Liver (tissue), 9 donors: ENCODE measurements around the gene LRRC4B. TPM values are rescaled to one million over a fixed set of nuclear protein-coding genes. Genes with fewer than 3 reads are reported as not detected.
"Not testable (repeated sequence)": the region's sequence is repeated elsewhere in the genome, so short reads cannot be mapped to it uniquely, and the experiment has no call there.

Source experiments
- DNase-seq: peaks from one replicate; pipeline ENCODE4 v3.0.0-alpha.2; 2017; ENCODE audit warnings: low spot score
- H3K27ac ChIP-seq, 2 donors: one replicate each; pipeline ENCODE4 v1.7.0; 2013; ENCODE audit warnings: inconsistent platforms in 2 of 2, low read length in 2 of 2, control low read depth in 1 of 2, low read depth in 1 of 2, mild to moderate bottlenecking in 1 of 2
- H3K27me3 ChIP-seq, 4 donors: one replicate each; pipeline versions ENCODE4 v1.6.1 to v1.7.0; 2013; ENCODE audit warnings: low read length in 3 of 4, inconsistent platforms in 1 of 4, mild to moderate bottlenecking in 1 of 4, moderate library complexity in 1 of 4; ENCODE audit not compliant: control insufficient read depth in 4 of 4, insufficient read depth in 4 of 4
- H3K36me3 ChIP-seq, 4 donors: one replicate each; pipeline versions ENCODE4 v1.6.1 to v1.7.0; 2013; ENCODE audit warnings: low read length in 3 of 4, mild to moderate bottlenecking in 3 of 4, low read depth in 1 of 4, moderate library complexity in 1 of 4; ENCODE audit not compliant: control insufficient read depth in 4 of 4, insufficient read depth in 3 of 4
- H3K4me1 ChIP-seq, 4 donors: one replicate each; pipeline versions ENCODE4 v1.6.1 to v1.7.0; 2013; ENCODE audit warnings: low read length in 3 of 4, mild to moderate bottlenecking in 3 of 4, moderate library complexity in 1 of 4; ENCODE audit not compliant: control insufficient read depth in 4 of 4, insufficient read depth in 4 of 4
- H3K4me3 ChIP-seq, 3 donors: one replicate each; pipeline versions ENCODE4 v1.6.1 to v1.7.0; 2013; ENCODE audit warnings: low read length in 3 of 3, control low read depth in 1 of 3, low read depth in 1 of 3, mild to moderate bottlenecking in 1 of 3
- H3K9ac ChIP-seq, 2 donors: one replicate each; pipeline ENCODE4 v1.7.0; 2013; ENCODE audit warnings: low read length in 2 of 2, mild to moderate bottlenecking in 2 of 2, moderate library complexity in 2 of 2, control low read depth in 1 of 2, low read depth in 1 of 2
- H3K9me3 ChIP-seq, 4 donors: one replicate each; pipeline versions ENCODE4 v1.6.1 to v1.7.0; 2013; ENCODE audit warnings: low read length in 3 of 4; ENCODE audit not compliant: control insufficient read depth in 4 of 4
- CTCF ChIP-seq: fragments of 150-350 bp; IDR thresholded peaks from 2 replicates; pipeline ENCODE4 v1.5.1; 2017; ENCODE audit warnings: improper control_type of control experiment, low read depth, low read length; ENCODE audit not compliant: missing input control
- EGR1 ChIP-seq, 2 donors: IDR thresholded peaks; 2 replicates each; pipeline ENCODE4 v1.6.1; 2016 to 2018; ENCODE audit warnings: antibody characterized with exemption in 2 of 2, low read depth in 2 of 2
- FOXA1 ChIP-seq: IDR thresholded peaks from 2 replicates; pipeline ENCODE4 v1.6.1; 2016; ENCODE audit warnings: antibody characterized with exemption
- FOXA2 ChIP-seq: IDR thresholded peaks from 2 replicates; pipeline ENCODE4 v1.6.1; 2016; ENCODE audit warnings: antibody characterized with exemption
- GABPA ChIP-seq, 2 donors: IDR thresholded peaks in 1 of 2; conservative IDR thresholded peaks in 1 of 2; 2 replicates each; pipeline ENCODE4 v1.6.1; 2016; ENCODE audit warnings: antibody characterized with exemption in 2 of 2, mild to moderate bottlenecking in 1 of 2, moderate library complexity in 1 of 2
- HNF4A ChIP-seq, 2 donors: conservative IDR thresholded peaks; 2 replicates each; pipeline ENCODE4 v1.6.1; 2016; ENCODE audit warnings: antibody characterized with exemption in 2 of 2, mild to moderate bottlenecking in 2 of 2
- JUND ChIP-seq, 2 donors: IDR thresholded peaks; 2 replicates each; pipeline ENCODE4 v1.6.1; 2016; ENCODE audit warnings: antibody characterized with exemption in 2 of 2
- RAD21 ChIP-seq, 2 donors: IDR thresholded peaks; 2 replicates each; pipeline ENCODE4 v1.6.1; 2016; ENCODE audit warnings: antibody characterized with exemption in 2 of 2, mild to moderate bottlenecking in 2 of 2
- RXRA ChIP-seq, 2 donors: IDR thresholded peaks; 2 replicates each; pipeline ENCODE4 v1.6.1; 2017 to 2018; ENCODE audit warnings: antibody characterized with exemption in 2 of 2, mild to moderate bottlenecking in 1 of 2
- SP1 ChIP-seq: IDR thresholded peaks from 2 replicates; pipeline ENCODE4 v1.6.1; 2018; ENCODE audit warnings: antibody characterized with exemption, mild to moderate bottlenecking
- TAF1 ChIP-seq: conservative IDR thresholded peaks from 2 replicates; pipeline ENCODE4 v1.6.1; 2016; ENCODE audit warnings: antibody characterized with exemption, mild to moderate bottlenecking
- YY1 ChIP-seq: IDR thresholded peaks from 2 replicates; pipeline ENCODE4 v1.6.1; 2016; ENCODE audit warnings: antibody characterized with exemption, mild to moderate bottlenecking
- WGBS: extraction: QIAGEN DNeasy Blood & Tissue Kit; methylation state at CpG from one replicate; pipeline ENCODE4 v1.1.7; 2013; 5-methylcytosine and 5-hydroxymethylcytosine counted together
- polyA plus RNA-seq, 2 donors: library from polyadenylated mRNA; stranded (reverse) in 1 of 2; unstranded in 1 of 2; fragments of 200-250 nt in 1 of 2; fragments of >200 nt in 1 of 2; fragmentation: Nextera tagmentation in 1 of 2; extraction: Ambion mirVana in 1 of 2; gene quantifications; one replicate each; pipeline versions ENCODE4 v1.2.1 to v1.2.3, GENCODE V29; 2013 to 2015
- total RNA-seq, 2 donors: library from RNA; depleted of rRNA; stranded (reverse); fragments of >200 nt; gene quantifications; one replicate each; pipeline ENCODE4 v1.2.3, GENCODE V29; 2014
- TF ChIP-seq, protein P1 (sequence below): IDR thresholded peaks from 2 replicates; pipeline ENCODE4 v1.6.1; 2016; ENCODE audit warnings: antibody characterized with exemption
- TF ChIP-seq, protein P2 (sequence below): IDR thresholded peaks from 2 replicates; pipeline ENCODE4 v1.6.1; 2016; ENCODE audit warnings: antibody characterized with exemption, mild to moderate bottlenecking
- TF ChIP-seq, protein P3 (sequence below): IDR thresholded peaks from 2 replicates; pipeline ENCODE4 v1.6.1; 2016; ENCODE audit warnings: antibody characterized with exemption
- donor health status: healthy.
- donor health status: healthy.
- donor health status: healthy.
- donor health status: healthy.
- donor health status: healthy.

LRRC4B gene
- total and polyA plus RNA-seq, 4 donors = 0.11 to 1.1 (median 0.79) TPM

- no peak overlapping the region for H3K27ac ChIP-seq
- H3K9ac ChIP-seq = no peak overlapping the region
- no peaks in the 10 kb centered on the region for H3K4me1 ChIP-seq
- no peak for TF ChIP-seq TAF1
- TF ChIP-seq HNF4A (conservative IDR thresholded peaks at IDR 0.05) = no peak
- no peak for TF ChIP-seq JUND (IDR thresholded peaks at IDR 0.05)
- TF ChIP-seq RXRA (IDR thresholded peaks at IDR 0.05) = no peak
- TF ChIP-seq GABPA (IDR thresholded peaks at IDR 0.05 in 1 of 2, conservative IDR thresholded peaks at IDR 0.05 in 1 of 2) = no peak
- TF ChIP-seq, protein P1, sequence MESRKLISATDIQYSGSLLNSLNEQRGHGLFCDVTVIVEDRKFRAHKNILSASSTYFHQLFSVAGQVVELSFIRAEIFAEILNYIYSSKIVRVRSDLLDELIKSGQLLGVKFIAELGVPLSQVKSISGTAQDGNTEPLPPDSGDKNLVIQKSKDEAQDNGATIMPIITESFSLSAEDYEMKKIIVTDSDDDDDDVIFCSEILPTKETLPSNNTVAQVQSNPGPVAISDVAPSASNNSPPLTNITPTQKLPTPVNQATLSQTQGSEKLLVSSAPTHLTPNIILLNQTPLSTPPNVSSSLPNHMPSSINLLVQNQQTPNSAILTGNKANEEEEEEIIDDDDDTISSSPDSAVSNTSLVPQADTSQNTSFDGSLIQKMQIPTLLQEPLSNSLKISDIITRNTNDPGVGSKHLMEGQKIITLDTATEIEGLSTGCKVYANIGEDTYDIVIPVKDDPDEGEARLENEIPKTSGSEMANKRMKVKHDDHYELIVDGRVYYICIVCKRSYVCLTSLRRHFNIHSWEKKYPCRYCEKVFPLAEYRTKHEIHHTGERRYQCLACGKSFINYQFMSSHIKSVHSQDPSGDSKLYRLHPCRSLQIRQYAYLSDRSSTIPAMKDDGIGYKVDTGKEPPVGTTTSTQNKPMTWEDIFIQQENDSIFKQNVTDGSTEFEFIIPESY = no peak
- TF ChIP-seq, protein P2, sequence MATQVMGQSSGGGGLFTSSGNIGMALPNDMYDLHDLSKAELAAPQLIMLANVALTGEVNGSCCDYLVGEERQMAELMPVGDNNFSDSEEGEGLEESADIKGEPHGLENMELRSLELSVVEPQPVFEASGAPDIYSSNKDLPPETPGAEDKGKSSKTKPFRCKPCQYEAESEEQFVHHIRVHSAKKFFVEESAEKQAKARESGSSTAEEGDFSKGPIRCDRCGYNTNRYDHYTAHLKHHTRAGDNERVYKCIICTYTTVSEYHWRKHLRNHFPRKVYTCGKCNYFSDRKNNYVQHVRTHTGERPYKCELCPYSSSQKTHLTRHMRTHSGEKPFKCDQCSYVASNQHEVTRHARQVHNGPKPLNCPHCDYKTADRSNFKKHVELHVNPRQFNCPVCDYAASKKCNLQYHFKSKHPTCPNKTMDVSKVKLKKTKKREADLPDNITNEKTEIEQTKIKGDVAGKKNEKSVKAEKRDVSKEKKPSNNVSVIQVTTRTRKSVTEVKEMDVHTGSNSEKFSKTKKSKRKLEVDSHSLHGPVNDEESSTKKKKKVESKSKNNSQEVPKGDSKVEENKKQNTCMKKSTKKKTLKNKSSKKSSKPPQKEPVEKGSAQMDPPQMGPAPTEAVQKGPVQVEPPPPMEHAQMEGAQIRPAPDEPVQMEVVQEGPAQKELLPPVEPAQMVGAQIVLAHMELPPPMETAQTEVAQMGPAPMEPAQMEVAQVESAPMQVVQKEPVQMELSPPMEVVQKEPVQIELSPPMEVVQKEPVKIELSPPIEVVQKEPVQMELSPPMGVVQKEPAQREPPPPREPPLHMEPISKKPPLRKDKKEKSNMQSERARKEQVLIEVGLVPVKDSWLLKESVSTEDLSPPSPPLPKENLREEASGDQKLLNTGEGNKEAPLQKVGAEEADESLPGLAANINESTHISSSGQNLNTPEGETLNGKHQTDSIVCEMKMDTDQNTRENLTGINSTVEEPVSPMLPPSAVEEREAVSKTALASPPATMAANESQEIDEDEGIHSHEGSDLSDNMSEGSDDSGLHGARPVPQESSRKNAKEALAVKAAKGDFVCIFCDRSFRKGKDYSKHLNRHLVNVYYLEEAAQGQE = no peak
- no peak for TF ChIP-seq YY1
- no peak for TF ChIP-seq FOXA2
- no peak for TF ChIP-seq RAD21 (IDR thresholded peaks at IDR 0.05)
- no peak for TF ChIP-seq SP1
- TF ChIP-seq, protein P3, sequence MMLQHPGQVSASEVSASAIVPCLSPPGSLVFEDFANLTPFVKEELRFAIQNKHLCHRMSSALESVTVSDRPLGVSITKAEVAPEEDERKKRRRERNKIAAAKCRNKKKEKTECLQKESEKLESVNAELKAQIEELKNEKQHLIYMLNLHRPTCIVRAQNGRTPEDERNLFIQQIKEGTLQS = no peak
- no peak for TF ChIP-seq FOXA1
- TF ChIP-seq EGR1 (IDR thresholded peaks at IDR 0.05; ENCODE audit: low read depth in 2 of 2) = no peak
- no peak for TF ChIP-seq CTCF
- H3K9me3 ChIP-seq = peaks cover 0 to 4% (median 2%) of the 10 kb centered on the region in 4 donors
- DNase-seq = no peak
- H3K36me3 ChIP-seq = no peaks in the 10 kb centered on the region
- H3K27me3 ChIP-seq = peaks cover 0 to 7% (median 5%) of the 10 kb centered on the region in 4 donors
- H3K4me3 ChIP-seq = no peak overlapping the region
- 62% methylated on average over 20 of the region's 20 CpGs for WGBS
These were observed 39.2 kb upstream of the LRRC4B start for GRCh38 chr19:50607388-50607787.

GRCh38 chr19:50606059-50606836 lies 38.0 kb upstream of the LRRC4B start:
- H3K4me3 ChIP-seq, H3K27me3 ChIP-seq, H3K4me1 ChIP-seq, H3K9me3 ChIP-seq, H3K9ac ChIP-seq, H3K36me3 ChIP-seq, DNase-seq, H3K27ac ChIP-seq: not testable (repeated sequence)
- WGBS = 34% methylated on average over 47 of the region's 58 CpGs

GRCh38 chr19:50604264-50605073 lies 36.2 kb upstream of the LRRC4B start:
- not testable (repeated sequence) for H3K27ac ChIP-seq, H3K4me3 ChIP-seq, H3K27me3 ChIP-seq, DNase-seq, H3K36me3 ChIP-seq, H3K9me3 ChIP-seq, H3K9ac ChIP-seq, H3K4me1 ChIP-seq
- 44% methylated on average over 10 of the region's 56 CpGs for whole genome bisulfite sequencing
